Naive thymus-derived CD8-positive, alpha-beta T cell (primary cell): ENCODE data around the gene ZAP70. TPM values are rescaled to one million over a fixed set of nuclear protein-coding genes. Genes with fewer than 3 reads are reported as not detected.

ENCODE experiments used
- ATAC-seq, 2 donors: fragments of 150-1000 bp; cut with Tn5 transposase in 1 of 2; sonication (Bioruptor Pico), chemical (Tn5 transposase) in 1 of 2; 1 replicate in 1 of 2; 2 replicates in 1 of 2; pipeline ENCODE4 v1.10.0; 2021; ENCODE audit warnings: mild to moderate bottlenecking in 2 of 2, moderate library complexity in 2 of 2
- POLR2A ChIA-PET: fragments of 350-600 bp; sonication (Branson Sonifier 250); formaldehyde crosslinking; loops from one replicate; lab custom pipeline; 2021; ENCODE audit warnings: antibody characterized with exemption; lab: Charles Lee
- DNase-seq, 10 donors: peaks; one replicate each; pipeline versions ENCODE4 v3.0.0 to v3.0.0-alpha.2; 2020 to 2022
- H3K27ac Mint-ChIP-seq, 10 donors: one replicate each; pipeline ENCODE4 v1.8.0; 2020 to 2022; ENCODE audit warnings: mild to moderate bottlenecking in 10 of 10, mixed read lengths in 10 of 10, moderate library complexity in 4 of 10, inconsistent platforms in 1 of 10
- H3K27me3 Mint-ChIP-seq, 5 donors: one replicate each; pipeline ENCODE4 v1.8.0; 2021 to 2022; ENCODE audit warnings: mixed read lengths in 5 of 5
- H3K36me3 Mint-ChIP-seq, 3 donors: one replicate each; pipeline ENCODE4 v1.8.0; 2020 to 2022; ENCODE audit warnings: mixed read lengths in 3 of 3, mild to moderate bottlenecking in 2 of 3, inconsistent platforms in 1 of 3
- H3K4me1 Mint-ChIP-seq, 4 donors: one replicate each; pipeline ENCODE4 v1.8.0; 2021 to 2022; ENCODE audit warnings: mixed read lengths in 4 of 4
- H3K4me3 Mint-ChIP-seq, 10 donors: one replicate each; pipeline ENCODE4 v1.8.0; 2020 to 2022; ENCODE audit warnings: mild to moderate bottlenecking in 10 of 10, mixed read lengths in 10 of 10, moderate library complexity in 6 of 10, inconsistent platforms in 1 of 10
- H3K9me3 Mint-ChIP-seq, 9 donors: one replicate each; pipeline ENCODE4 v1.8.0; 2020 to 2022; ENCODE audit warnings: mixed read lengths in 9 of 9, mild to moderate bottlenecking in 3 of 9, inconsistent platforms in 1 of 9, moderate library complexity in 1 of 9
- polyA plus RNA-seq, 3 donors: library from polyadenylated mRNA; unstranded; fragments of 300-500 nt; fragmentation: Illumina TruSeq; gene quantifications; one replicate each; pipeline ENCODE4 v1.2.3, GENCODE V29; 2021
- total RNA-seq, 8 experiments: library from RNA in 2 of 8; stranded (reverse) in 2 of 8; gene quantifications; one replicate each; pipeline ENCODE4 v1.2.3 and lab custom pipeline; 2021 to 2026

The ZAP70 gene
- total and polyA plus RNA-seq, 5 experiments from 2014 or later, result 131 to 503 (median 168) TPM

DNA sequence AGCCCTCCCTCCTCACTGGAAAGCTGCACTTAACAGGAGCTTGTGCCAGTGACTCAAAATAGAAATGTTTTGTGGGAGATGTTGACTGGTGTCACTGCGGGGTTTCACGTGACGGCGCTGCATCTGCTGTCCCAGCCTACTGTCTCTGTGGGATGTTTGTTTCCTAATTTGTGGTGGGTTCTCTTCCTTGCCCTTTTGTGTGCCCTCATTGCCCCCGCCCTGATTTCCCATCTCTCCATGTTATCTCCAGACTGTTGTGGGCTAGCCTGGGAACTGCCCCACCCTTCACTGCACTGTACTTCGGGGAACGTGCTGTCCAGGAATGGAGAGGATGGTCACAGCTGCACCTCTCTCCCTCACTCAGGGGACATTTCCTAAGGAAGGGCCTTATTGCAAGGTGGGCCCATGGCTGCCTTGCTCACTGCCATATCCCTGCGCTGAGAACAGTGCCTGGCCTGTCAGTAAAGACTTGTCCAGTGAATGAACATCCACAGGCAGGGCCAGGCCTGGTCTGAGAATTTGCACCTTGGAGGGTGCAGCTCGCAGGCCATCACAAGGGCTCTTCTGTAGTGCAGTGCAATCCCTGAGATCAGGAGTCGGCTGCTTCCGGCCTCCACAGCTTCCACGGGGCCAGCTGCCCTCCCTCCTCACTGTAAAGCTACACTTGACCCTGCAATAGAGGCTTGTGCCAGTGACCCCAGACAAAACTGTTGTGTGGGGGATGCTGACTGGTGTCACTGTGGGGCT lies 18.1 kb downstream of the ZAP70 start:
- H3K27ac Mint-ChIP-seq, result peak overlapping the region; percentile 65 to 95 (median 86)
- POLR2A ChIA-PET, result interaction anchor here (1.5 to 7.2 kb wide), 3 partner anchors 9 to 14 kb away, joined by 5 to 40 read pairs (median 6); no protein-coding TSS in a partner anchor
- H3K36me3 Mint-ChIP-seq, result peaks cover 12 to 88% (median 31%) of the 10 kb centered on the region in 3 donors
- ATAC-seq (no peak), DNase-seq (no peak)
- H3K9me3 Mint-ChIP-seq, result peaks cover 0 to 2% (median 0%) of the 10 kb centered on the region in 9 donors
- H3K27me3 Mint-ChIP-seq, result no peaks in the 10 kb centered on the region
- H3K4me3 Mint-ChIP-seq, result peak overlapping the region in 5 of 10 donors; percentile 14 to 47 (median 36)
- peaks cover 26 to 68% (median 49%) of the 10 kb centered on the region in 4 donors for H3K4me1 Mint-ChIP-seq

- ATAC-seq (no peak), DNase-seq (no peak)
- Mint-ChIP-seq H3K27ac (peak overlapping the region in 7 of 10 donors; percentile 32 to 95 (median 81)), H3K27me3 (no peaks in the 10 kb centered on the region), H3K4me3 (no peak overlapping the region), H3K36me3 (peaks cover 4 to 88% (median 28%) of the 10 kb centered on the region in 3 donors), H3K9me3 (peaks cover 0 to 2% (median 0%) of the 10 kb centered on the region in 9 donors), H3K4me1 (peaks cover 19 to 59% (median 42%) of the 10 kb centered on the region in 4 donors)
- POLR2A ChIA-PET, result interaction anchor here (0.6 to 7.2 kb wide), 3 partner anchors 12 to 15 kb away, joined by 3 to 40 read pairs (median 4); no protein-coding TSS in a partner anchor
Observed at GRCh38 chr2:97732436-97733340, 19.3 kb downstream of the ZAP70 start.

DNA sequence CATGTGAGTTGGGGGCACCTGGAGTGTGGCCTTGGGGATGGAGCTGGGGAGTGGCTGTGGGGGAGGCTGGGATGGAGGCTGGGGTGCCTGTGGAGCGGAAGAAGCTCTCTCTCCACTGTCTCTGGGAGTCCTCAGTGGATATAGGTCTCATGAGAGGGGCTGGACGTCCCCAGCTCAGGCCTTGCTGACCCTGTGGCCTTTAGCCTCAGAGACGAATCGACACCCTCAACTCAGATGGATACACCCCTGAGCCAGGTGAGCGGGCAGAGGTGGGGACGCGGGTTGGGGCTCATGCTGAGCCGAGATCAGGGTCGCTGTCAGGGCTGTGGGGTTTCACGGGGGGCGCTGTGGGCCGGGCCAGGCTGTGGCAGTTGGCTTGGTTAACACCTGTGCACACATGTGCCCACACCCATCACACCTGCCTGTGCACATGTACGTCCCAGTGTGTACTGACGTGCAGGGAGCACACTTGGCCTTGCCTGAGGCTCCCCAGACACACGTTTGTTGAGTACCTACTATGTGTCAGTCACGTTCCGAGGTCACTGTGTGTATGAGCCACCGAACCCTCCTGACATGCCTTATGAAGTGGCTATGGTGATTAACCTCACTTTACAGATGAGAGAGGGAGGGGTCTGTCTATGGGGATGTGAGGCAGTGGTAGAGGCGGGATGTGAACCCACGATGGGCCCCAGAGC lies 20.1 kb downstream of the ZAP70 start:
- POLR2A ChIA-PET, result interaction anchor here (0.6 to 1.1 kb wide), 3 partner anchors 11 to 19 kb away, joined by 3 to 5 read pairs (median 4); partner anchors contain the start of gene ZAP70
- Mint-ChIP-seq H3K27me3 (no peaks in the 10 kb centered on the region), H3K4me3 (no peak overlapping the region), H3K27ac (peak overlapping the region in 6 of 10 donors; percentile 13 to 62 (median 30)), H3K4me1 (peaks cover 18 to 56% (median 39%) of the 10 kb centered on the region in 4 donors), H3K36me3 (peaks cover 4 to 87% (median 26%) of the 10 kb centered on the region in 3 donors), H3K9me3 (peaks cover 0 to 2% (median 0%) of the 10 kb centered on the region in 9 donors)
- DNase-seq (no peak), ATAC-seq (no peak)

DNA sequence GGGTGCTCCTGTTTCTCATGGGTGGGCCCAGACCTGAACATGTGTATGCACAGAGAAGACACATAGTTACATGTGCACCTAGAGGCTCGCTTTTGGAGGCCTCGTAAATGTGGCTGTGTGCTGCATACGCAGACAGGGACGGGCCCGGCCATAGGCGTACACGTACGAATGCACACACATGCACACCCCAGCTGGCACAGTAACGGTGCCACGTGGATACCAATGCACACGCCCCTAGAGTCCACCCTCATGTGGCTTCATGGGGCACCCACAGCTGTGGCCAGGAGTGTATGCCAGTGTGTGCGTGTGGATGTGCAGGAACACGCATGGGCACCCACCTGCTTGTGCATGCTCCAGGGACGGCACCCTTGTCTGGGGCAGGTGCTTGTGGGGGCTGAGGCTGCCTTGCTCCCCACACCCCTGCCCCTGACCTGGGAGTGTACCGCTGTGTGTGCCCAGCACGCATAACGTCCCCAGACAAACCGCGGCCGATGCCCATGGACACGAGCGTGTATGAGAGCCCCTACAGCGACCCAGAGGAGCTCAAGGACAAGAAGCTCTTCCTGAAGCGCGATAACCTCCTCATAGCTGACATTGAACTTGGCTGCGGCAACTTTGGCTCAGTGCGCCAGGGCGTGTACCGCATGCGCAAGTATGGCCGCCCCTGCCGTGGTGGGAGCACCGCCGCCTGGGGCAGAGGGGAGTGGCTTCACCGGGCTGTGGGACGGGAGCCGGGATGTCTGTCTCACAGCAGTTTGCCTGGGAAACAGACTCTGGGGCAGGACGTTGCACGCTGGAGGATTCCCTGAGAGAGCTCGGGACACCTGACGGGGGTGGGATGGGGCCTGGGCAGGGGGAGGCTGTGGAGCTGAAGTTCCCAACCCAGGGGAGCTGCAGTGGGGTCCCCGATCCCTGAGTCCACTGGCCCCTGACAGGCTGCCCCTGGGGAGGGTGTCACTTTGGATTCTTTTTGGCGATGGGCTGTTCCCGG lies 21.0 kb downstream of the ZAP70 start:
- H3K27ac Mint-ChIP-seq, result peak overlapping the region in 6 of 10 donors; percentile 13 to 40 (median 27)
- H3K9me3 Mint-ChIP-seq, result peaks cover 0 to 2% (median 0%) of the 10 kb centered on the region in 9 donors
- POLR2A ChIA-PET, result interaction anchor here (0.5 to 1.1 kb wide), 3 partner anchors 12 to 709 kb away, joined by 4 to 5 read pairs (median 5); partner anchors contain the start of gene ZAP70
- H3K4me1 Mint-ChIP-seq, result peaks cover 16 to 47% (median 42%) of the 10 kb centered on the region in 4 donors
- ATAC-seq, result no peak
- no peak overlapping the region for H3K4me3 Mint-ChIP-seq
- DNase-seq, result peak in 1 of 10 donors; percentile 60
- peaks cover 4 to 86% (median 22%) of the 10 kb centered on the region in 3 donors for H3K36me3 Mint-ChIP-seq
- H3K27me3 Mint-ChIP-seq, result no peaks in the 10 kb centered on the region

DNA sequence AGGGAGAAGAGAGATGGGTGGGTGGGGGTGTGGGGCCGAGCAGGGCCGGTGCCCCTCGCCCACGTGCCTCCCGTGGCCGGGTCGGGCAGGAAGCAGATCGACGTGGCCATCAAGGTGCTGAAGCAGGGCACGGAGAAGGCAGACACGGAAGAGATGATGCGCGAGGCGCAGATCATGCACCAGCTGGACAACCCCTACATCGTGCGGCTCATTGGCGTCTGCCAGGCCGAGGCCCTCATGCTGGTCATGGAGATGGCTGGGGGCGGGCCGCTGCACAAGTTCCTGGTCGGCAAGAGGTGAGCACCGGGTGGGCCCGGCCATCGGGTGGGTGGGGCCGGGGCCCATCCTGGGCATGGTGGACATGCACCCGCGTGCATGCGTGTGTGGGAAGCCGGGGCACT lies 21.8 kb downstream of the ZAP70 start:
- Mint-ChIP-seq H3K36me3 (peaks cover 3 to 80% (median 15%) of the 10 kb centered on the region in 3 donors), H3K9me3 (peaks cover 0 to 1% (median 0%) of the 10 kb centered on the region in 9 donors), H3K4me3 (no peak overlapping the region), H3K27ac (no peak overlapping the region), H3K27me3 (no peaks in the 10 kb centered on the region), H3K4me1 (peaks cover 16 to 43% (median 37%) of the 10 kb centered on the region in 4 donors)
- ATAC-seq, result no peak
- DNase-seq, result no peak
- POLR2A ChIA-PET, result interaction anchor here (0.6 to 11.6 kb wide), 2 partner anchors 12 to 22 kb away, joined by 3 to 159 read pairs; partner anchors contain the start of gene ZAP70

DNA sequence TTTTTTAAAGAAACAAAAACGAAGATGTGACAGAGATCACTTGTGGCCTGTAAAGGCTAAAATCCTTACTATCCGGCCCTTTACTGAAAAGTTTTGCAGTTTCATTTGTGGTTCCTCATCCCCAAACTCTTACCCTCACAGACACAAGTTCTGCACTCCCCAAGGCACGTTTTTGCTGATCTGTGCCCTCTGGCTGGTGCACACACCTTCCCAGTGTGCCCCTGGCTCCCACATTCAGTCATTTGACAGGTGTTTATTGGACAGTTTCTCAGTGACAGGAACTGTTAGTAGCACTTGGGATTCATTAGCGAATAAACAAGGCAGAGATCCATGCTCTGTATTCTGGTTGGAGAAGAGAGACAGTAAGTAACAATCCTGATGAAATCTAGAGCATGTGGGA lies 22.8 kb downstream of the ZAP70 start:
- Mint-ChIP-seq H3K36me3 (peaks cover 0 to 78% (median 11%) of the 10 kb centered on the region in 3 donors), H3K27me3 (no peaks in the 10 kb centered on the region), H3K4me1 (peaks cover 21 to 44% (median 37%) of the 10 kb centered on the region in 4 donors), H3K9me3 (no peaks in the 10 kb centered on the region), H3K27ac (peak overlapping the region in 8 of 10 donors; percentile 31 to 81 (median 70)), H3K4me3 (no peak overlapping the region)
- DNase-seq, result no peak
- ATAC-seq, result no peak
- POLR2A ChIA-PET, result interaction anchor here (11.6 kb wide), 1 partner anchor 23 kb away, joined by 159 read pairs; the partner anchor contains the start of gene ZAP70

DNA sequence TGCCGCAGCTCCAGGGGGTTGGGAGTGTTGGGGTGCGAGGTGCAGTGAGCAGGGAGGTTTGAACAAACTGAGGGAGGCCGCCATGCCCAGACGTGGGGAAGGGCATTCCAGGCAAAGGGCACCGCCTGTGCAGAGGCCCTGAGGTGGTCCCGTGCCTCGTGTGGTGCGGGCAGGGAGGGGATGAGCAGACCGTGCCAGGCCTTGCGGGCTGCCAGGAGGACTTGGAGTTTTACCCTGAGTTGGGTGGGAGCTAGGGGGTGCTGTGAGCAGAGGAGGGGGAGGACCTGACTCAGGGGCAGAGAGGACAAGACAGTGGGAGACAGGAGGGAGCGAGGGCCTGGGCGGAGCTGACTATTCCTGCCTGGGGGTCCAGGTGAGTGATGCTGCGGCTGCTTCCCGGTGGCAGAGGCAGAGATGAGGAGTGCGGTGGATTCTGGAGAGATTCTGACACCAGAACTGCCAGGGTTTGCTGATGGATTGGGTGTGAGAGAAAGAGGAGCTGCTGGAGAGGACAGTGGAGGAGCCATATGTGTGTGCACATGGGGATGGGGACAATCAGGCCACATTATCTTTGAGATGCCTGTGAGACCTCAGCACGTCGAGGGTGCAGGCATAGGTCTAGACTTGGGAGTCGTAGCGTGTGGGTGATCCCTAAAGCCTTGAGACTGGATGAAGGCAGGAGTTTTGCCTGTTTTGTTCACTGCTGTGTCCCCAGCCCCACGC lies 23.4 kb downstream of the ZAP70 start:
- POLR2A ChIA-PET, result interaction anchor here (11.6 kb wide), 1 partner anchor 24 kb away, joined by 159 read pairs; the partner anchor contains the start of gene ZAP70
- ATAC-seq, result no peak
- H3K4me3 Mint-ChIP-seq, result no peak overlapping the region
- peaks cover 0 to 76% (median 9%) of the 10 kb centered on the region in 3 donors for H3K36me3 Mint-ChIP-seq
- H3K27ac Mint-ChIP-seq, result peak overlapping the region in 8 of 10 donors; percentile 31 to 81 (median 70)
- H3K9me3 Mint-ChIP-seq, result no peaks in the 10 kb centered on the region
- DNase-seq, result no peak
- H3K4me1 Mint-ChIP-seq, result peaks cover 19 to 44% (median 36%) of the 10 kb centered on the region in 4 donors
- no peaks in the 10 kb centered on the region for H3K27me3 Mint-ChIP-seq

DNA sequence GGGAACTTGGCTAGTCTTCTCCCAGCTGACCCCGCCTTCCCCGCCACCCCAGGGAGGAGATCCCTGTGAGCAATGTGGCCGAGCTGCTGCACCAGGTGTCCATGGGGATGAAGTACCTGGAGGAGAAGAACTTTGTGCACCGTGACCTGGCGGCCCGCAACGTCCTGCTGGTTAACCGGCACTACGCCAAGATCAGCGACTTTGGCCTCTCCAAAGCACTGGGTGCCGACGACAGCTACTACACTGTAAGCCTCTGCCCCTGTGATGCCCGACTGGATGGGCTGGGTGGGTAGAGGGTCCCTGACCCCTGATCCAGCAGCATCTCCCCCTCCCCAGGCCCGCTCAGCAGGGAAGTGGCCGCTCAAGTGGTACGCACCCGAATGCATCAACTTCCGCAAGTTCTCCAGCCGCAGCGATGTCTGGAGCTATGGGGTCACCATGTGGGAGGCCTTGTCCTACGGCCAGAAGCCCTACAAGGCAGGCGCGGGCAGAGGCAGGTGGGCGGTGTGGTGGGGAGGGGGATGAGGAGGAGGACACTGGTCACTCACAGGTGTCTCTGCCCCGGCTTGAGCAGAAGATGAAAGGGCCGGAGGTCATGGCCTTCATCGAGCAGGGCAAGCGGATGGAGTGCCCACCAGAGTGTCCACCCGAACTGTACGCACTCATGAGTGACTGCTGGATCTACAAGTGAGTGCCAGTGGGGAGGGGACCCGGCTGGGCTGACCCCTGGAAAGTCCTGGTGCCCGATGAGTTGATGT lies 24.2 kb downstream of the ZAP70 start:
- Mint-ChIP-seq H3K27ac (peak overlapping the region in 6 of 10 donors; percentile 34 to 92 (median 68)), H3K36me3 (peaks cover 0 to 70% (median 6%) of the 10 kb centered on the region in 3 donors), H3K27me3 (no peaks in the 10 kb centered on the region), H3K9me3 (no peaks in the 10 kb centered on the region), H3K4me1 (peaks cover 21 to 45% (median 42%) of the 10 kb centered on the region in 4 donors), H3K4me3 (no peak overlapping the region)
- ATAC-seq (no peak), DNase-seq (no peak)
- POLR2A ChIA-PET, result interaction anchor here (11.6 kb wide), 1 partner anchor 24 kb away, joined by 159 read pairs; the partner anchor contains the start of gene ZAP70

DNA sequence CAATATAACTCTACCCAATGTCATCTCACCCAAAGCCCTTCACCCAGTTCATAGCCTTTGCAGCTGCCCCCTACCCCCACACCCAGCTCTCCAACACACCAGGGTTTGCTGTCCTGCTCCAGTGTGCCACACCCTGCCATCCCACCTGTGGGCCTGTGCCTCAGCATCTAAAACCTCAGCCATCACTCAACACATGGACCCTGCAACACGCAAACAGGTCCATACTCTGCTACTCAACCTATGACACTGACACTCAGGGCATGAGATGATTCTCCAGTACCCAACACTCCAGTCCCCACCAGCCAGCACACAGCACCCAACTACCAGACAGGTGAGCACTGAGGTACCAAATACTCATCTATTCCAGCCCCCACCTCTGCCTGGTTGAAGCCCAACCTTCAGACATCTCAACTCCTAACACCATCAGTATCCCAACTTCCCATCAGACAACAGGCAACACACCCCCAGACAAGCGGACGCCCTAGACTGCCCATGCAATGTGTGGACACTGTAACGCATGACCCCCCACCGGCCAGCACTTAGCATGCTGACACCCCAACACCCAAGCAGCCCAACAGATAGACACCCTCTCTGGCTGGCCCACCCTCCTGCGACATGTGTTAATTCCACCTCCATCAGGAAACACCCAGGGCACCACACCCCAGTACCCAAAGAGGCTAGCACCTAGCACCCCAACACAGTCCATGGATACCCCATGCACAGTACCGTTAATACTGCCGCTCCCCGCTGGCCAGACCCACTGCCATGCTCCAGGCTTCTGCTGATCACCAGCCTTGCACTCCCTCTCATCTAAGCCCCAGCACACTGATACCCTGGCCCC lies 25.0 kb downstream of the ZAP70 start:
- POLR2A ChIA-PET, result interaction anchor here (1.4 to 11.6 kb wide), 2 partner anchors 12 to 25 kb away, joined by 3 to 159 read pairs; partner anchors contain the start of gene ZAP70
- Mint-ChIP-seq H3K27me3 (no peaks in the 10 kb centered on the region), H3K4me3 (no peak overlapping the region), H3K9me3 (no peaks in the 10 kb centered on the region), H3K4me1 (peaks cover 24 to 53% (median 48%) of the 10 kb centered on the region in 4 donors), H3K36me3 (peaks cover 0 to 65% (median 6%) of the 10 kb centered on the region in 3 donors), H3K27ac (peak overlapping the region; percentile 17 to 92 (median 61))
- ATAC-seq (no peak), DNase-seq (no peak)
